AG09309 (cell line): ENCODE results near the gene MAP2K3.
"Not testable (repeated sequence)": the region's sequence is repeated elsewhere in the genome, so short reads cannot be mapped to it uniquely, and the experiment has no call there.

ENCODE experiments used
- DNase-seq: peaks from one replicate; pipeline ENCODE4 v3.0.0-alpha.2; 2010; ENCODE audit warnings: low read depth
- H3K4me3 ChIP-seq: 2 replicates; pipeline ENCODE4 v1.5.1; 2011; ENCODE audit warnings: mild to moderate bottlenecking, low read depth, low read length, moderate library complexity; ENCODE audit not compliant: control insufficient read depth
- CTCF ChIP-seq: IDR thresholded peaks from 2 replicates; pipeline ENCODE4 v1.5.1; 2011; ENCODE audit warnings: mild to moderate bottlenecking, low read depth, low read length, inconsistent platforms; ENCODE audit not compliant: insufficient read depth, control insufficient read depth; ENCODE audit errors: missing control alignments

Gene MAP2K3

GRCh38 chr17:21302711-21303425 lies 18.4 kb downstream of the MAP2K3 start:
- no peak for DNase-seq
- no peak for TF ChIP-seq CTCF
- H3K4me3 ChIP-seq = no peak overlapping the region

DNA sequence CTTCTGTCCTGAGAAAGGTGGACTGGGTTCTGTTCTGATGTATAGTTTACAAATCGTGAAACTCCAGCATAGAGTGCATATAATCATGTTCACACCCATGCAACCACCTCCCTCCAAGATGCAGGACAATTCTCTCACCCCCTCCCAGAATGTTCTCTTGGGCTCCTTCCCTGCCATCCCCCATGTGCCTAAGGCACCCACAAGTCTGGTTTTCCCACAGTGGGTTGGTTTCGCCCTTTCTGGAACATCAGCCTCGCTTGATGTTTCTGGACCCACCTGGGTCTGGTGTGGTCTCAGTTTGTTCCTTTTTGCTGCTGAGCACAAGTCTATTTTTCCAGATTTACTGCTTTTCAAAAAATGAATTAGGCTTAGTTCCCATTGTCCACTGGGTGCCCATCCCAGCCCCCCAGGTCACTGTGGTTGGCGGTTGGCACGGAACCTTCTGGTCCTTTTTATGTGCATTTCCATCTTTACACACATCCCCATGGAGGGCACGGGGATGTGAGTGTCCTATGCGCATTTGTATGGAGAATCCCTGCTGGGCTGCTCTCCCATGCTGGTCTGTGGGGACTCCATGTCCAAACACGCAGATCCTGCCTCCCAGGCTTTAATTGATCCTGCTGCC lies 19.0 kb downstream of the MAP2K3 start:
- TF ChIP-seq CTCF = no peak
- no peak for DNase-seq
- no peak overlapping the region for H3K4me3 ChIP-seq

- H3K4me3 ChIP-seq = no peak overlapping the region
- DNase-seq = no peak
These were observed 19.6 kb downstream of the MAP2K3 start for GRCh38 chr17:21304091-21304490.

DNA sequence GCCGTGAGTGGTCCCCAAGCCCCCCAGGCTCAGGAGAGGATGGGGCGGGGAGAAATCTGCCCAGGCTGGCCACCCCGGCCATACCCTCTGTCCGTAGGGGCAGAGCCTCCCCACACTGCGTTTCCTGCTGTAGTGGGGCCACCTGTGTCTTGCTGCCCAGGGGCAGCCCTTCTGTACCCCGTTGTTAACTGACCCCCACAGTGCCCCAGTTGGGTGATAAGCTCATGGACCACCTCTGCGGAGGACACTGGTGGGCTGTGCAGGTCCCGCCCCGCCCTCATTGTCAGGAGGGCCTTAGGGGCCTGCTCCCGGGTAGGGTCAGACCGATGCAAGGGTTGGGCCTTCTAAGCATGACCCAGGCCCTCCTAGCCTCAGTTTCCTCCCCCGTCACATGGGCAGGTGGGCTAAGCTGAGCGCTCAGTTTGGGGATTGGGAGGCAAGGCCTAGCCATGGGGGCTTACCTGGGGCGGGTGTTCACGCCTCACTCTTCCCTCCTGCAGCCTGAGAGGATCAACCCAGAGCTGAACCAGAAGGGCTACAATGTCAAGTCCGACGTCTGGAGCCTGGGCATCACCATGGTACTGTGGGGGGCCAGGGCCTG lies 20.1 kb downstream of the MAP2K3 start:
- not testable (repeated sequence) for DNase-seq

More at GRCh38 chr17:21304091-21304490, 19.6 kb downstream of the MAP2K3 start:
- no peak for TF ChIP-seq CTCF

DNA sequence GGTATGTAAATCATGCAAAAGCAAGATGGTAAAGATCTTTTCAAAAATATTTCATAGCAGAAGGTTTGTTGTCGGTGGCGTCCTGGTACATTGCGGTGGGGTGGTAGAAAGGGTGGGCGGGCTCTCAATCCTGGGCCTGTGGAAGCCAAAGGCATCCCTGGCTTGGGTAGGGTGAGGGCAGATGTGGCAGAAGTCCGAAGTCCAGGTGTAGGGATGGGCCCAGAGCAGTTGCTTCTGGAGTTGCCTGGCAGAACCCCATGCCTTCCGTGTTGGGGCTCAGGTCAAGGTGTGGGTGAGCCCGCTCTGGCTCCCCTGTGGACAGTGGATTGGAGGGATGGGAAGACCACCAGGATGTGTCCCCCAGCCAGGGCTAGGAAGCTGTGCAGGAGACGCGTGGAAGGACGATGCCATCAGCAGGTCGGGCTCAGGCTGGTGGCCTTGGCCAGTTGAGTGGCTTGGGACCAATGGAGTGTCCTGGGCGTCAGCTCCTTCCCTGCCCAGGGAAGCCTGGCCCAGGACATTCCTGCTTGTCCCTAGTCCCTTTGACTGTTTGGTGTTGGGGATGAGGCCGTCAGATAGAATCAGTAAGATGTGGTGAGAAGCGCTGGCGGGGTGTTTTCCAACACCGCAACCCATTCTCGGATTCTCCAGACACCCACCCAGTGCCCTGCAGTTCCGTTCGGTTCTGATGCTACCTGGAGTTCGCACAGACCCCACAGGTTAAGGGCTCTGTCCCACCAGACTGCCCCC lies 21.1 kb downstream of the MAP2K3 start:
- H3K4me3 ChIP-seq, DNase-seq: not testable (repeated sequence)

More for the DNA sequence above, 20.1 kb downstream of the MAP2K3 start:
- not testable (repeated sequence) for H3K4me3 ChIP-seq

DNA sequence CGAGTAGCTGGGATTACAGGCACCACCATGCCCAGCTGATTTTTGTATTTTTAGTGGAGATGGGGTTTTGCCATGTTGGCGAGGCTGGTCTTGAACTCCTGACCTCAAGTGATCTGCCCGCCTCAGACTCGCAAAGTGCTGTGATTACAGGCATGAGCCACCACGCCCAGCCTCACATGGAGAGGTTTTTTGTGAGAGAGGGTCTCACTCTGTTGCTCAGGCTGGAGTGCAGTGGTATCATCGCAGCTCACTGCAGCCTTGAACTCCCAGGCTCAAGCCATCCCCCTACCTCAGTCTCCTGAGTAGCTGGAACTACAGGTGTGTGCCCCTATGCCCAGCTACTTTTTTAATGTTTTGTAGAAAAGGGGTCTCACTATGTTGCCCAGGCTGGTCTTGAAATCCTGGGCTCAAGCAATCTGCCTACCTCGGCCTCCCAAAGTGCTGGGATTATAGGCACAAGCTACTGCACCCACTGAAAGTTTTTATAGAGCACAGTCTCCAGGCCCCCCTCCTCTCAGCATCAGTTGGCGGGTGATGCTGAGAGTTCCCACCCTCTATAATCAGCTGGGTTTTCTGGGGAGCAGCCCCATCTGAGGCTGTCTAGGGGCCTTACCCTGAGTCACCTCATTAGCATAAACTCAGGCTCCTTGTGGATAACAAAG lies 22.2 kb downstream of the MAP2K3 start:
- DNase-seq = not testable (repeated sequence)

DNA sequence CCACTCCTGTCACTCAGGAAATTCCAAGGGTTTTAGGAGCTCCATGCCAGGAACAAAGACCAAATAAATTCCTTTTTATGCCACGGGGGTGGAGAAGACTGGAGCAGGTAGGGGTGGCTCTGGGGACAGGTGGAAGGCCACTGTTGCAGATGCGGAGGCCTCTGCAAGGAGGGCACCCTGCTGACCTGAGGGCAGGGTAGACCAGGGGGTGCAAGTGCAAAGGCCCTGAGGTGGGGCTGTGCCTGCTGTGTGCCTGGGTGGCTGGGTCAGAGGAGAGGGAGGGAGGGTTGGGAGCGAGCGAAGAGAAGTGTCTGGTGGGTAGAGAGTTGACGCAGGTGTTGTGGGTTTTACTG lies 22.7 kb downstream of the MAP2K3 start:
- not testable (repeated sequence) for H3K4me3 ChIP-seq, DNase-seq

More for the DNA sequence above, 22.2 kb downstream of the MAP2K3 start:
- H3K4me3 ChIP-seq = not testable (repeated sequence)

- not testable (repeated sequence) for H3K4me3 ChIP-seq, DNase-seq
These were observed 24.4 kb downstream of the MAP2K3 start for GRCh38 chr17:21308931-21309381.

- not testable (repeated sequence) for H3K4me3 ChIP-seq, DNase-seq
These were observed 25.7 kb downstream of the MAP2K3 start for GRCh38 chr17:21310061-21310765.

- H3K4me3 ChIP-seq, DNase-seq: not testable (repeated sequence)
These were observed 26.5 kb downstream of the MAP2K3 start for GRCh38 chr17:21310766-21311602.
